GM23338 (cell line): ENCODE measurements around the gene RCAN1. TPM values are rescaled to one million over a fixed set of nuclear protein-coding genes. Genes with fewer than 3 reads are reported as not detected.

ENCODE experiments used
- ATAC-seq: fragments of 200-7000 bp; cut with Tn5 transposase; 3 replicates; pipeline ENCODE4 v1.9.1; 2020
- DNase-seq: peaks from one replicate; pipeline ENCODE4 v3.0.0-alpha.2; 2015; ENCODE audit warnings: low spot score
- H2AFZ ChIP-seq: fragments of 200-600 bp; sonication (generic); 2 replicates; pipeline ENCODE4 v1.8.0; 2016; ENCODE audit warnings: antibody characterized with exemption, mild to moderate bottlenecking, moderate library complexity
- H3F3A ChIP-seq: fragments of 200-600 bp; sonication (generic); replicated peaks from 2 replicates; pipeline ENCODE4 v1.8.0; 2017; ENCODE audit warnings: antibody characterized with exemption, mixed run types, low read depth
- H3K27ac ChIP-seq: fragments of 200-600 bp; sonication (generic); 2 replicates; pipeline ENCODE4 v1.6.1; 2016; ENCODE audit warnings: low read depth
- H3K27me3 ChIP-seq: fragments of 200-600 bp; sonication (generic); 2 replicates; pipeline ENCODE4 v1.8.0; 2016; ENCODE audit warnings: mild to moderate bottlenecking, mixed run types, moderate library complexity; ENCODE audit not compliant: insufficient read depth
- H3K36me3 ChIP-seq: fragments of 200-600 bp; sonication (generic); 2 replicates; pipeline ENCODE4 v1.8.0; 2016; ENCODE audit warnings: mild to moderate bottlenecking; ENCODE audit not compliant: insufficient read depth
- H3K4me1 ChIP-seq: fragments of 200-600 bp; sonication (generic); 2 replicates; pipeline ENCODE4 v1.8.0; 2016; ENCODE audit warnings: mild to moderate bottlenecking, moderate library complexity; ENCODE audit not compliant: insufficient read depth
- H3K4me2 ChIP-seq: fragments of 200-600 bp; sonication (generic); 2 replicates; pipeline ENCODE4 v1.7.1; 2017; ENCODE audit warnings: mixed run types
- H3K4me3 ChIP-seq: fragments of 200-600 bp; sonication (generic); 2 replicates; pipeline ENCODE4 v1.6.1; 2016; ENCODE audit warnings: mixed run types
- H3K79me2 ChIP-seq: fragments of 200-600 bp; sonication (generic); replicated peaks from 2 replicates; pipeline ENCODE4 v1.8.0; 2017; ENCODE audit warnings: mild to moderate bottlenecking; ENCODE audit not compliant: insufficient read depth
- H3K9me2 ChIP-seq: fragments of 200-600 bp; sonication (generic); 2 replicates; pipeline ENCODE4 v1.8.0; 2017; ENCODE audit not compliant: insufficient read depth
- H4K20me1 ChIP-seq: fragments of 200-600 bp; sonication (generic); replicated peaks from 2 replicates; pipeline ENCODE4 v1.8.0; 2017; ENCODE audit warnings: mild to moderate bottlenecking; ENCODE audit not compliant: insufficient read depth
- H3K27ac Mint-ChIP-seq: 2 replicates; pipeline ENCODE4 v1.8.0; 2020; ENCODE audit warnings: inconsistent platforms, mild to moderate bottlenecking, moderate library complexity, mixed read lengths
- H3K27me3 Mint-ChIP-seq: 3 replicates; pipeline ENCODE4 v1.8.0; 2022; ENCODE audit warnings: low read depth, mild to moderate bottlenecking, moderate library complexity, mixed read lengths, inconsistent platforms; ENCODE audit not compliant: insufficient read depth, poor library complexity
- H3K36me3 Mint-ChIP-seq: 3 replicates; pipeline ENCODE4 v1.8.0; 2021; ENCODE audit warnings: low read depth, mild to moderate bottlenecking, inconsistent platforms, moderate library complexity, mixed read lengths
- H3K4me1 Mint-ChIP-seq: 3 replicates; pipeline ENCODE4 v1.8.0; 2020; ENCODE audit warnings: mild to moderate bottlenecking, inconsistent platforms, mixed read lengths
- H3K4me3 Mint-ChIP-seq: 3 replicates; pipeline ENCODE4 v1.8.0; 2021; ENCODE audit warnings: moderate library complexity, mild to moderate bottlenecking, inconsistent platforms, mixed read lengths
- H3K9me3 Mint-ChIP-seq: 3 replicates; pipeline ENCODE4 v1.8.0; 2020; ENCODE audit warnings: moderate library complexity, mild to moderate bottlenecking, inconsistent platforms, mixed read lengths
- JUNB ChIP-seq: IDR thresholded peaks from one replicate; pipeline ENCODE4 v1.6.1; 2016; ENCODE audit warnings: antibody characterized with exemption; ENCODE audit not compliant: unreplicated experiment
- POLR2AphosphoS5 ChIP-seq: IDR thresholded peaks from 2 replicates; pipeline ENCODE4 v1.6.1; 2016; ENCODE audit warnings: antibody characterized with exemption, low read depth
- ZNF331 ChIP-seq: fragments of 250-450 bp; sonication (Bioruptor Pico); IDR thresholded peaks from 2 replicates; pipeline ENCODE4 v1.5.0; 2020; ENCODE audit warnings: low read depth, mild to moderate bottlenecking, moderate library complexity
- polyA plus RNA-seq: library from polyadenylated mRNA; unstranded; fragments of >200 nt; fragmentation: Nextera tagmentation; extraction: Ambion mirVana; gene quantifications from 2 replicates; pipeline ENCODE4 v1.2.1, GENCODE V29; 2016
- total RNA-seq: library from RNA; depleted of rRNA; stranded (reverse); fragments of >200 nt; shearing (Covaris generic); gene quantifications from 2 replicates; pipeline ENCODE4 v1.2.3, GENCODE V29; 2014
- TF ChIP-seq, protein P1 (sequence below): fragments of 250-450 bp; sonication (Bioruptor Pico); IDR thresholded peaks from 2 replicates; pipeline ENCODE4 v1.5.0; 2020; ENCODE audit warnings: mild to moderate bottlenecking, moderate library complexity
- TF ChIP-seq, protein P2 (sequence below), 2 experiments: fragments of 200-600 bp in 1 of 2; sonication (generic) in 1 of 2; conservative IDR thresholded peaks; 2 replicates each; pipeline versions ENCODE4 v1.5.1 to v1.6.1; 2016 to 2017; ENCODE audit warnings: antibody characterized with exemption in 2 of 2, low read depth in 2 of 2, mild to moderate bottlenecking in 2 of 2, moderate library complexity in 1 of 2

The RCAN1 gene
- total and polyA plus RNA-seq, 2 experiments from 2014 or later = 3.7 to 5.2 TPM

DNA sequence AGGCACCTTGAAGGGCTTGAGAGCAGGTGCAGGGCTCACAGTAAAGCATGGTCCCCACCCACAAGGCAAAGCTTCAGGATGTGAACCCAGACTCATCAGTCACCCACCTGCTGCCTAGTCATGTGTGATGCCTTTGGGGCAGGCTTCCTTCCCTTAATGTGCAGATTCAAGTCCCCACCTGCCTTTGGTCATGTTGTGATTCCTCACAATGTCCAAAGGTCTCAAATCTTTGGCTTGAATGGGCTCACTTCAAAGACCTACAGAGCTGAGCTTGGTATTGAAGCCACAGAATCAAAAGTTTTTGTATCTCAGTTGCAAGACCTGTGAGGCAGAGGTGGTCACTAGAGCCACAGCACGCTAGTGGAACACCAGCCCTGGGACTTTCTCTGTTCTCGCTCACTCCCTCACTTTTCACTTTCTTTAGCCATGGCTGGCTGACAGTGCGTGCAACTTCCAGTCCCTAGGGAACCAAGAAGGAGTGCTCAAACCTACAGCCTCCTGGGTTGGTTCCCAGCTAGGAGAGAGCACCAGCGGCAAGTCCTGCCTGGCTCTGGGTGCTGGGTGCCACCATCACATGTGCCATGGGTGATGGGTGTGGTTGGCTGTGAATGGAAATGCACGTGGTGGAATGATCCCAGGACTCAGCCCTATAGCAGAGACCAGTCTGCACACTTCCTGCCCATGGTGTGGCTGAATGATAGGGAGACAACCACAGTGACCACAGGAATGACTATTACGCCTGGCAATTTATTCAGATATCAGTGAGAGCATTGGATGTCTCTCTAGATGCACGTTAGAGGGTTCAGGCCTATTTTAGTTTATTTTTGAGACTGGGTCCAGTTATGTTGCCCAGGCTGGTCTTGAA lies 27.5 kb upstream of the RCAN1 start (continued):
- TF ChIP-seq, protein P1, sequence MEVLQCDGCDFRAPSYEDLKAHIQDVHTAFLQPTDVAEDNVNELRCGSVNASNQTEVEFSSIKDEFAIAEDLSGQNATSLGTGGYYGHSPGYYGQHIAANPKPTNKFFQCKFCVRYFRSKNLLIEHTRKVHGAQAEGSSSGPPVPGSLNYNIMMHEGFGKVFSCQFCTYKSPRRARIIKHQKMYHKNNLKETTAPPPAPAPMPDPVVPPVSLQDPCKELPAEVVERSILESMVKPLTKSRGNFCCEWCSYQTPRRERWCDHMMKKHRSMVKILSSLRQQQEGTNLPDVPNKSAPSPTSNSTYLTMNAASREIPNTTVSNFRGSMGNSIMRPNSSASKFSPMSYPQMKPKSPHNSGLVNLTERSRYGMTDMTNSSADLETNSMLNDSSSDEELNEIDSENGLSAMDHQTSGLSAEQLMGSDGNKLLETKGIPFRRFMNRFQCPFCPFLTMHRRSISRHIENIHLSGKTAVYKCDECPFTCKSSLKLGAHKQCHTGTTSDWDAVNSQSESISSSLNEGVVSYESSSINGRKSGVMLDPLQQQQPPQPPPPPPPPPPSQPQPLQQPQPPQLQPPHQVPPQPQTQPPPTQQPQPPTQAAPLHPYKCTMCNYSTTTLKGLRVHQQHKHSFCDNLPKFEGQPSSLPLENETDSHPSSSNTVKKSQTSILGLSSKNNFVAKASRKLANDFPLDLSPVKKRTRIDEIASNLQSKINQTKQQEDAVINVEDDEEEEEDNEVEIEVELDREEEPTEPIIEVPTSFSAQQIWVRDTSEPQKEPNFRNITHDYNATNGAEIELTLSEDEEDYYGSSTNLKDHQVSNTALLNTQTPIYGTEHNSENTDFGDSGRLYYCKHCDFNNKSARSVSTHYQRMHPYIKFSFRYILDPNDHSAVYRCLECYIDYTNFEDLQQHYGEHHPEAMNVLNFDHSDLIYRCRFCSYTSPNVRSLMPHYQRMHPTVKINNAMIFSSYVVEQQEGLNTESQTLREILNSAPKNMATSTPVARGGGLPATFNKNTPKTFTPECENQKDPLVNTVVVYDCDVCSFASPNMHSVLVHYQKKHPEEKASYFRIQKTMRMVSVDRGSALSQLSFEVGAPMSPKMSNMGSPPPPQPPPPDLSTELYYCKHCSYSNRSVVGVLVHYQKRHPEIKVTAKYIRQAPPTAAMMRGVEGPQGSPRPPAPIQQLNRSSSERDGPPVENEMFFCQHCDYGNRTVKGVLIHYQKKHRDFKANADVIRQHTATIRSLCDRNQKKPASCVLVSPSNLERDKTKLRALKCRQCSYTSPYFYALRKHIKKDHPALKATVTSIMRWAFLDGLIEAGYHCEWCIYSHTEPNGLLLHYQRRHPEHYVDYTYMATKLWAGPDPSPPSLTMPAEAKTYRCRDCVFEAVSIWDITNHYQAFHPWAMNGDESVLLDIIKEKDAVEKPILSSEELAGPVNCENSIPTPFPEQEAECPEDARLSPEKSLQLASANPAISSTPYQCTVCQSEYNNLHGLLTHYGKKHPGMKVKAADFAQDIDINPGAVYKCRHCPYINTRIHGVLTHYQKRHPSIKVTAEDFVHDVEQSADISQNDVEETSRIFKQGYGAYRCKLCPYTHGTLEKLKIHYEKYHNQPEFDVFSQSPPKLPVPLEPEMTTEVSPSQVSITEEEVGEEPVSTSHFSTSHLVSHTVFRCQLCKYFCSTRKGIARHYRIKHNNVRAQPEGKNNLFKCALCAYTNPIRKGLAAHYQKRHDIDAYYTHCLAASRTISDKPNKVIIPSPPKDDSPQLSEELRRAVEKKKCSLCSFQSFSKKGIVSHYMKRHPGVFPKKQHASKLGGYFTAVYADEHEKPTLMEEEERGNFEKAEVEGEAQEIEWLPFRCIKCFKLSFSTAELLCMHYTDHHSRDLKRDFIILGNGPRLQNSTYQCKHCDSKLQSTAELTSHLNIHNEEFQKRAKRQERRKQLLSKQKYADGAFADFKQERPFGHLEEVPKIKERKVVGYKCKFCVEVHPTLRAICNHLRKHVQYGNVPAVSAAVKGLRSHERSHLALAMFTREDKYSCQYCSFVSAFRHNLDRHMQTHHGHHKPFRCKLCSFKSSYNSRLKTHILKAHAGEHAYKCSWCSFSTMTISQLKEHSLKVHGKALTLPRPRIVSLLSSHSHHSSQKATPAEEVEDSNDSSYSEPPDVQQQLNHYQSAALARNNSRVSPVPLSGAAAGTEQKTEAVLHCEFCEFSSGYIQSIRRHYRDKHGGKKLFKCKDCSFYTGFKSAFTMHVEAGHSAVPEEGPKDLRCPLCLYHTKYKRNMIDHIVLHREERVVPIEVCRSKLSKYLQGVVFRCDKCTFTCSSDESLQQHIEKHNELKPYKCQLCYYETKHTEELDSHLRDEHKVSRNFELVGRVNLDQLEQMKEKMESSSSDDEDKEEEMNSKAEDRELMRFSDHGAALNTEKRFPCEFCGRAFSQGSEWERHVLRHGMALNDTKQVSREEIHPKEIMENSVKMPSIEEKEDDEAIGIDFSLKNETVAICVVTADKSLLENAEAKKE = no peak
- TF ChIP-seq, protein P2, sequence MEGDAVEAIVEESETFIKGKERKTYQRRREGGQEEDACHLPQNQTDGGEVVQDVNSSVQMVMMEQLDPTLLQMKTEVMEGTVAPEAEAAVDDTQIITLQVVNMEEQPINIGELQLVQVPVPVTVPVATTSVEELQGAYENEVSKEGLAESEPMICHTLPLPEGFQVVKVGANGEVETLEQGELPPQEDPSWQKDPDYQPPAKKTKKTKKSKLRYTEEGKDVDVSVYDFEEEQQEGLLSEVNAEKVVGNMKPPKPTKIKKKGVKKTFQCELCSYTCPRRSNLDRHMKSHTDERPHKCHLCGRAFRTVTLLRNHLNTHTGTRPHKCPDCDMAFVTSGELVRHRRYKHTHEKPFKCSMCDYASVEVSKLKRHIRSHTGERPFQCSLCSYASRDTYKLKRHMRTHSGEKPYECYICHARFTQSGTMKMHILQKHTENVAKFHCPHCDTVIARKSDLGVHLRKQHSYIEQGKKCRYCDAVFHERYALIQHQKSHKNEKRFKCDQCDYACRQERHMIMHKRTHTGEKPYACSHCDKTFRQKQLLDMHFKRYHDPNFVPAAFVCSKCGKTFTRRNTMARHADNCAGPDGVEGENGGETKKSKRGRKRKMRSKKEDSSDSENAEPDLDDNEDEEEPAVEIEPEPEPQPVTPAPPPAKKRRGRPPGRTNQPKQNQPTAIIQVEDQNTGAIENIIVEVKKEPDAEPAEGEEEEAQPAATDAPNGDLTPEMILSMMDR (conservative IDR thresholded peaks at IDR 0.05; ENCODE audit: low read depth in 2 of 2) = no peak

DNA sequence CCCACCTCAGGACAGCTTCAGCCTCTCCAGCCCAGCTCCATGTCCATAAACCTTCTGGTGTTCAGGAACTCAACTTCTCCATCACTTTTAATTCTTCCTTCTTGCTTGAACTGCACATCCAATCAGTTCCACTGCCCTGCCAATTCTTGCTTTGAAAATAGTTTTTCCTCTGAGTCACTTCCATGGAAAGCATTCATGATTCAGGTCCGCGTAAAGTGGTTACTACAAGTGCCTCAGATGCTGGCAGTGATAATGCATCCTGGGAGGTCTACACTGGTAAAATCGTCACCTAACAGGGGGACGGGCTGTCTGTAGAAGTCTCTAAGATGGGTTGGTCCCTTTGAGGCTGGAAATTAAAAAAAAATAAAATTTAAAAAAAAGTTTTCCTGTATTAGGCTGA lies 25.9 kb upstream of the RCAN1 start:
- Histone ChIP-seq H3K27me3 (no peaks in the 10 kb centered on the region), H3K27ac (no peak overlapping the region), H3F3A (no peaks in the 10 kb centered on the region), H2AFZ (peak overlapping the region; percentile 38; the same call in 1 of the 2 replicates), H3K9me2 (peaks cover 8% of the 10 kb centered on the region; the same call in 1 of the 2 replicates), H3K79me2 (no peaks in the 10 kb centered on the region), H3K4me1 (no peaks in the 10 kb centered on the region), H3K4me3 (no peak overlapping the region), H4K20me1 (no peaks in the 10 kb centered on the region), H3K4me2 (no peak overlapping the region), H3K36me3 (no peaks in the 10 kb centered on the region)
- Mint-ChIP-seq H3K36me3 (no peaks in the 10 kb centered on the region), H3K4me3 (no peak overlapping the region), H3K4me1 (peaks cover 2% of the 10 kb centered on the region; the same call in 1 of the 3 replicates), H3K27ac (no peak overlapping the region), H3K9me3 (no peaks in the 10 kb centered on the region; the same call in 1 of the 3 replicates), H3K27me3 (peaks cover 5% of the 10 kb centered on the region)
- DNase-seq = no peak
- no peak for ATAC-seq
- TF ChIP-seq ZNF331 (CRISPR knock-in tag) (no peak), POLR2AphosphoS5 (no peak), JUNB (no peak)
- TF ChIP-seq, protein P1 = no peak
